GM18517 (cell line): ENCODE data around the gene HLA-E.
A peak's percentile ranks its signal among the peaks of the same experiment; 100 is the strongest.
"Not testable (repeated sequence)": the region's sequence is repeated elsewhere in the genome, so short reads cannot be mapped to it uniquely, and the experiment has no call there.

Source experiments
- ATAC-seq: cut with Tn5 transposase; IDR thresholded peaks from one replicate; pipeline ENCODE4 v1.9.1; 2021; ENCODE audit warnings: mild to moderate bottlenecking, moderate library complexity; ENCODE audit not compliant: unreplicated experiment

The HLA-E gene

DNA sequence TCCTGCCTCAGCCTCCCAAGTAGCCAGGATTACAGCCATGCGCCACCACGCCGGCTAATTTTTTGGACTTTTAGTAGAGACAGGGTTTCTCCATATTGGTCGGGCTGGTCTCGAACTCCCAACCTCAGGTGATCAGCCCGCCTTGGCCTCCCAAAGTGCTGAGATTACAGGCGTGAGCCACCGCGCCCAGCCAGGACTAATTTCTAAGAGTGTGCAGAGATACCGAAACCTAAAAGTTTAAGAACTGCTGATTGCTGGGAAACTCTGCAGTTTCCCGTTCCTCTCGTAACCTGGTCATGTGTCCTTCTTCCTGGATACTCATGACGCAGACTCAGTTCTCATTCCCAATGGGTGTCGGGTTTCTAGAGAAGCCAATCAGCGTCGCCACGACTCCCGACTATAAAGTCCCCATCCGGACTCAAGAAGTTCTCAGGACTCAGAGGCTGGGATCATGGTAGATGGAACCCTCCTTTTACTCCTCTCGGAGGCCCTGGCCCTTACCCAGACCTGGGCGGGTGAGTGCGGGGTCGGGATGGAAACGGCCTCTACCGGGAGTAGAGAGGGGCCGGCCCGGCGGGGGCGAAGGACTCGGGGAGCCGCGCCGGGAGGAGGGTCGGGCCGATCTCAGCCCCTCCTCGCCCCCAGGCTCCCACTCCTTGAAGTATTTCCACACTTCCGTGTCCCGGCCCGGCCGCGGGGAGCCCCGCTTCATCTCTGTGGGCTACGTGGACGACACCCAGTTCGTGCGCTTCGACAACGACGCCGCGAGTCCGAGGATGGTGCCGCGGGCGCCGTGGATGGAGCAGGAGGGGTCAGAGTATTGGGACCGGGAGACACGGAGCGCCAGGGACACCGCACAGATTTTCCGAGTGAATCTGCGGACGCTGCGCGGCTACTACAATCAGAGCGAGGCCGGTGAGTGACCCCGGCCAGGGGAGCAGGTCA, at the start of gene HLA-E:
TSS of gene HLA-E (plus strand) at position 429 of the 945 bp plus-strand sequence. CDS start at position 452, 23 bp downstream.
- peak; percentile 86 for ATAC-seq

DNA sequence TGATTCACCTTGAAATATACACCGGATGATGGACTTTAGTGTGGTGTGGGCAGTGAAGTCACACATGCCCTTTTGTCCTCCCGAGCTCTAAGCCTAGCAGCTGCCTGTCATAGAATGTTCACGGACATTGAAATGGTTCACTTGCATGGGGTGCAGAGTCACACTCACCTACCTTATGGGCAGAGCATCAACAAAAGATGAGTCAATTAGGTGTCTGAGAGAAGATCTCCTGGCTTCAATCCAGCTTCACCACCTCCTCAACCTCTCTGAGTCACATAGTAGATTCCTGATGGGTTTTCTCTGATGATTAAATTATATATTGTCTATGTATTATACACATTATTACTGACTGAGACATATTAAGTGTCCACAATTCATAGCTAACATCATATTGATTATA, 48.1 kb upstream of the HLA-E start:
- ATAC-seq, result no peak

DNA sequence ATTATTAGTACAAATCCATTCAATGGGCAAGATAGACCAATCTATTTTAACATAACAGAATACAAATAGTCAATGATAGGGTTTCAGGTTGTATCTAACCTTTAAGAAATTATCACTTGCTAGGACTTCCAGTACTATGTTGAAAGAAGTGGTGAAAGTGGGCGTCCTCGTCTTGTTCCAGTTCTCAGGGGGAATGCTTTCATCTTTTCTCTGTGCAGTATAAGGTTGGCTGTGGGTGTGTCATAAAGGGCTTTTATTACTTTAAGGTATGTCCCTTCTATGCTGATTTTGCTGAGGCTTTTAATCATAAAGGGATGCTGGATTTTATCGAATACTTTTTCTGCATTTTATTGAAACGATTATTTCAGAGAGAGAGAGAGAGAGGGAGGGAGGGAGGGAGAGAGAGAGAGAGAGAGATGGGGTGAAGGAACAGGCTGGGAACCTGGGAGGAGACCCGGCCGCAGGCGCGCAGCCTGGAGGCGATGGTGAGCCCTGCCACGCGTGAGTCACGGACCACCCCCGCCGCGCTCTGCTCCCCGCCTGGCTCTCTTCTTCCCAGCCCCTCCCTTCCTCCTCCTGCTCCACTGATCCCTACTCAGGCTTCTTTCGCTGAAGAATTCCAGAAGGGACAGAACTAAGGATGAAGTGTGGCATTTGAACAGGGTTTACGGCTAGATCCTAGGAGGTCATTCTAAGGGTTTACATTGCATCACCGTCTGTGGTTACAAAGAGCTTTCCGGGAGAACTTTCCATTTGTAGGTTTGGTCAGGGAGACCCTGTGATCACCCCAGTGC, 45.5 kb upstream of the HLA-E start:
- ATAC-seq, result no peak

GRCh38 chr6:30444451-30444742, 44.9 kb upstream of the HLA-E start:
- ATAC-seq, result no peak

GRCh38 chr6:30446259-30446658, 43.0 kb upstream of the HLA-E start:
- ATAC-seq, result no peak

GRCh38 chr6:30447237-30447636, 42.1 kb upstream of the HLA-E start:
- ATAC-seq, result no peak

DNA sequence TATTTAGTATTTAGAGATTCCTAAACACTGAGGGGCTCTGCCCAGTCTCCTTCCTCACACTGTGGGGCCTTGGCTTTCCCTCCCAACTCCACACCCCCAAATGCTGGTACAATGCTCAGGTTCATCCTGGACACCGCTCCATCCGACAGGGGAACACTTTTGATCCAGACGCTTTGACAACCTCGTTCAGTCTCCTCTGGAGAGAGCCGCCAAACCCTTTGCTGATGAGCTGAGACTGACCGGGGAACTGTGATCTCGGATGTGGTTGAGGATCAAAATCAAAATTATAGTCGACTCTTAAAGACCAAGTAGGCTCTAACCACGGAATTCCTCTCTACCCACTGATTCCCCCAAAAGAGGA, 38.8 kb upstream of the HLA-E start:
- no peak for ATAC-seq

GRCh38 chr6:30450909-30451841, 38.1 kb upstream of the HLA-E start:
- ATAC-seq, result no peak

DNA sequence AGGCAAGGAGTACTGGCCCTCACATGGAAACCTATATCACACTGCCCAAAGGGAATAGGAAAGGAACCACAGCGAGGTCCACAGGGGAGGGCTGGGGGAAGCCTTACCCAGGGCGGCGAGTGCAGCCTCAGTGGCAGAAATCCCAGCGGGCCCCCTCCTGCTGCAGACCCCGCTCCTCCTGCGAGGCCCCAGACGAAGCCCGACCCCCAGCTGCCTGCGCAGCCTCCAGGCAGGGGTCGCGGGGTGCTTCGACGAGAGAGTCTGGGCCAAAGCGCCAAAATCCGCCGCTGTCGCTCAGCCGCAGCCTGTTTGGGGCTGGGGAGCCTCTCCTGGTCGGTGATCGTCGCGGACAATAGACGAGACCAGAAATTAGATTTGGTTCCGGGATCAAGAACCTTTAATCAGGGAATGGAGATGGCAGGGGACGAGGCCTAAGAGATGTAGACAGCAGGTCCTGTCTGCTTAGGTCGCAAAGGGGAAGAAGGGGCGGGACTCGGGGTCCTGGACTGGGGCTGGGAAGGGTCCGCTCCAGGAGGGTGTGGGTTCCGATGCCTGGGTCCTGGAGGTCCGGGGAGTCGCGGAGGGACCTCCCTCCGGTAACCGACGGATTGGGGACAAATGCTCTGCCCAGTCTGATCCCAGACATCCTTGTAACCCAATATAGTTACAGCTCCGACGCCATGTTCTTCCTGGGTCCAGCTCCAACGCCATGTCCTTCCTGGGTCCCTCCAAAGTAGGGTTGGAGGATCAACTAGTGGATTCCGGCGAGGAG, 36.4 kb upstream of the HLA-E start:
- no peak for ATAC-seq

DNA sequence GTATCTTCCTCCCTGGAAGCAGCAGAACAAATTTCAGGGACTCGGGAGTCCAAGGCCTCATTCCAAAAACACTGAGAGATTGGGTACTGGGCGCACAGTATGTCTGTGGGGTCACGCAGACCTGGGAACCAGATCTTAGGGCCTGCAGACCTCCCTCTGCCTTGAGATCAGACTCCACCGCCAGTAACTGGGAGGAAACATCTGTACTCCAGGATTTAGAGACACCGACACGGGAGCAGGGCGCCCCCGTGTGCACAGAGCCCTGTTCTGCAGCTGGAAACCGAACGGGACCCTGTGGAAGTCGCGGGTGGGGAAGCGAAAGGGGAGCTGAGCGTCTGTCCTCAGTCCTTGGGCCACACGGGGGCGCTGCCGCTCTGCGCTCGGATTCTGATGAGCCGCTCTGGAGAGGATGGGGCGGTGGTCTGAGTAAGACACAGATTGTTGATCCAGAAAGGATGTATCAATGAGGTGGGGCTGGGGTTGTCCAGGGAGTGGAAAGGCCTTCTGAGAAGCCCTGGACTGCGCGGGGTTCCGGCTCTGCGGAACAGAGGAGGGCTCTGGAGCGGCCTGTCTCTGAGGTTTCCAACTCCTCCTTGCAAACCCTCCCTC, 35.7 kb upstream of the HLA-E start:
- ATAC-seq, result no peak

- ATAC-seq, result no peak
Observed at GRCh38 chr6:30459145-30459544, 30.2 kb upstream of the HLA-E start.

- no peak for ATAC-seq
Observed at GRCh38 chr6:30461055-30461454, 28.3 kb upstream of the HLA-E start.

DNA sequence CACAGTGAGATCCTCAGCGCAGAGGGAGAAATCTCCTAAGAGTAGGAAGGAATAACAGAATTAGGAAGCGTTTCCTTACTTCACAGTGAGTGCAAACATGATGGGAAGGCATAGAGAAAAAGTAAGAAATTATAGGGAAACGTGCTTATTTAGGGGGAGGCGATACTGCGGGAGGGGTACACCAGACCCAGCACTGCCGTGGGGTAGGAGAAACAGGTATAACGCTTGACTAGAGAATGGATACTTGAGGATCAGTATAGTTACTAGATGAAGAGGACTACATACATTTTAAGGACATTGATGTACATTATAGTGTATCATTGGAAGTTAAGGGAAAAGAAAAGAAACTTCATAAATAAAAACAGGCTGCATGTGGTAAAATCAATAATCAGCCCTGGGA, 26.8 kb upstream of the HLA-E start:
- ATAC-seq, result no peak

DNA sequence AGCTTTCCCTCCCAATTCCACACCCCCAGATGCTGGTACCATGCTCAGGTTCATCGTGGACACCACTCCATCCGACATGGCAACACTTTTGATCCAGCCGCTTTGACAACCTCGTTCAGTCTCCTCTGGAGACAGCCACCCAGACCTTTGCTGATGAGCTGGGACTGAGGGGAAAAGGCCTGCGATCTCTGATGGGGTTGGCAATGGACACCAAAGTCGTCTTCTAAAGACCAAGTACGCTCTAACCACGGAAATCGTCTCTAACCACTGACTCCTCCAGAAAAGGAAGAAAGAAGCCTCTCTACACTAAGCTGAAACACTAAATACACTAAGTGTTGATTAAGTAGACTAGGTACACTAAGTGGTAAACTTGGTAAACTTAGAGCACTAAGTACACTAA, 26.1 kb upstream of the HLA-E start:
- no peak for ATAC-seq

- no peak for ATAC-seq
Observed at GRCh38 chr6:30463651-30464618, 25.4 kb upstream of the HLA-E start.

- ATAC-seq, result no peak
Observed at GRCh38 chr6:30465595-30466306, 23.6 kb upstream of the HLA-E start.

GRCh38 chr6:30470968-30471367, 18.3 kb upstream of the HLA-E start:
- ATAC-seq, result no peak

DNA sequence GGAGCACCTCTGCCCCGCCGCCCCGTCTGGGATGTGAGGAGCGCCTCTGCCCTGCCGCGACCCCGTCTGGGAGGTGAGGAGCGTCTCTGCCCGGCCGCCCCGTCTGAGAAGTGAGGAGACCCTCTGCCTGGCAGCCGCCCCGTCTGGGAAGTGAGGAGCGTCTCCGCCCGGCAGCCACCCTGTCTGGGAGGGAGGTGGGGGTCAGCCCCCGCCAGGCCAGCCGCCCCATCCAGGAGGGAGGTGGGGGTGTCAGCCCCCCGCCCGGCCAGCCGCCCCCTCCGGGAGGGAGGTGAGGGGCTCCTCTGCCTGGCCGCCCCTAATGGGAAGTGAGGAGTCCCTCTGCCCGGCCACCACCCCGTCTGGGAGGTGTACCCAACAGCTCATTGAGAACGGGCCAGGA, 14.2 kb upstream of the HLA-E start:
- not testable (repeated sequence) for ATAC-seq
